Uterus (tissue), 2 donors: ENCODE data around the gene ANKRD31.

ENCODE experiments used
- POLR2A ChIP-seq, 2 donors: fragments of 450-650 bp; IDR thresholded peaks; one replicate each; pipeline ENCODE4 v1.6.1; 2016; ENCODE audit warnings: antibody characterized with exemption in 2 of 2, mild to moderate bottlenecking in 1 of 2, moderate library complexity in 1 of 2
- TF ChIP-seq, protein P1 (sequence below), 4 experiments: fragments of 200-600 bp in 2 of 4; fragments of 450-650 bp in 2 of 4; sonication (generic) in 2 of 4; IDR thresholded peaks; one replicate each; pipeline ENCODE4 v1.5.1; 2016 to 2019; ENCODE audit warnings: antibody characterized with exemption in 4 of 4, mild to moderate bottlenecking in 2 of 4, moderate library complexity in 1 of 4

DNA sequence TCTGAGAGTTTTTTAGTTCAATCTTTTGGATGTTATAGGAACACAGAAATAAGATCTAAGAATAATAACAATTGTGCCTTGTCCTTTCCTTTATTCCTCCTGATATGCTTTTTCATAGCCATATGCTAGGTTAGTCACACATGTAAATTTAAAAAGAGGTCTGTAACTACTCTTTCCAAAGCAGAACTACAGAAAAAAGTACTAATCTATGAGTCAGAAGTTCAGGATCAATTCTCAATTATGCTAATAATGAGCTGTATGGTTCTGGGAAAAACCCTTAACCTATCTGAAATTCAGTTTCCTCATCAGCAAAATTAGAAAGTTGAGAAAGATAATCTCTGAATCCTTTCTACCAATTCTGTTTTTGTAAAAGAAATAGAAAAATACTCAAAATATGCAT lies 44.4 kb downstream of the ANKRD31 start:
- TF ChIP-seq, protein P1, sequence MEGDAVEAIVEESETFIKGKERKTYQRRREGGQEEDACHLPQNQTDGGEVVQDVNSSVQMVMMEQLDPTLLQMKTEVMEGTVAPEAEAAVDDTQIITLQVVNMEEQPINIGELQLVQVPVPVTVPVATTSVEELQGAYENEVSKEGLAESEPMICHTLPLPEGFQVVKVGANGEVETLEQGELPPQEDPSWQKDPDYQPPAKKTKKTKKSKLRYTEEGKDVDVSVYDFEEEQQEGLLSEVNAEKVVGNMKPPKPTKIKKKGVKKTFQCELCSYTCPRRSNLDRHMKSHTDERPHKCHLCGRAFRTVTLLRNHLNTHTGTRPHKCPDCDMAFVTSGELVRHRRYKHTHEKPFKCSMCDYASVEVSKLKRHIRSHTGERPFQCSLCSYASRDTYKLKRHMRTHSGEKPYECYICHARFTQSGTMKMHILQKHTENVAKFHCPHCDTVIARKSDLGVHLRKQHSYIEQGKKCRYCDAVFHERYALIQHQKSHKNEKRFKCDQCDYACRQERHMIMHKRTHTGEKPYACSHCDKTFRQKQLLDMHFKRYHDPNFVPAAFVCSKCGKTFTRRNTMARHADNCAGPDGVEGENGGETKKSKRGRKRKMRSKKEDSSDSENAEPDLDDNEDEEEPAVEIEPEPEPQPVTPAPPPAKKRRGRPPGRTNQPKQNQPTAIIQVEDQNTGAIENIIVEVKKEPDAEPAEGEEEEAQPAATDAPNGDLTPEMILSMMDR (IDR thresholded peaks at IDR 0.05) = no peak
- no peak for TF ChIP-seq POLR2A (IDR thresholded peaks at IDR 0.05)
